T follicular helper cell (primary cell): Measurements from ENCODE around the gene SLC40A1.

Source experiments
- DNase-seq: peaks from one replicate; pipeline ENCODE4 v3.0.0-alpha.2; 2020; ENCODE audit warnings: low read depth

The SLC40A1 gene

GRCh38 chr2:189566046-189566445 lies 14.5 kb downstream of the SLC40A1 start:
- no peak for DNase-seq

GRCh38 chr2:189561371-189562038 lies 19.1 kb downstream of the SLC40A1 start:
- no peak for DNase-seq

GRCh38 chr2:189560273-189560586 lies 20.4 kb downstream of the SLC40A1 start:
- DNase-seq = no peak

GRCh38 chr2:189559579-189560272 lies 20.9 kb downstream of the SLC40A1 start:
- DNase-seq = no peak

GRCh38 chr2:189558516-189559272 lies 21.9 kb downstream of the SLC40A1 start:
- no peak for DNase-seq

GRCh38 chr2:189557373-189557772 lies 23.2 kb downstream of the SLC40A1 start:
- DNase-seq = no peak

GRCh38 chr2:189556526-189556925 lies 24.1 kb downstream of the SLC40A1 start:
- no peak for DNase-seq

GRCh38 chr2:189555232-189555631 lies 25.4 kb downstream of the SLC40A1 start:
- no peak for DNase-seq

- no peak for DNase-seq
Measured at GRCh38 chr2:189553504-189554088, 27.0 kb downstream of the SLC40A1 start.

- no peak for DNase-seq
Measured at GRCh38 chr2:189552991-189553404, 27.6 kb downstream of the SLC40A1 start.

GRCh38 chr2:189552334-189552990 lies 28.1 kb downstream of the SLC40A1 start:
- DNase-seq = no peak

GRCh38 chr2:189551808-189552207 lies 28.8 kb downstream of the SLC40A1 start:
- DNase-seq = no peak

GRCh38 chr2:189549449-189549832 lies 31.1 kb downstream of the SLC40A1 start:
- DNase-seq = no peak

GRCh38 chr2:189548666-189549448 lies 31.7 kb downstream of the SLC40A1 start:
- no peak for DNase-seq

GRCh38 chr2:189545418-189545817 lies 35.2 kb downstream of the SLC40A1 start:
- DNase-seq = no peak

GRCh38 chr2:189544318-189545042 lies 36.1 kb downstream of the SLC40A1 start:
- no peak for DNase-seq

- DNase-seq = no peak
Measured at GRCh38 chr2:189543367-189543766, 37.2 kb downstream of the SLC40A1 start.

GRCh38 chr2:189542145-189542882 lies 38.3 kb downstream of the SLC40A1 start:
- no peak for DNase-seq

- no peak for DNase-seq
Measured at GRCh38 chr2:189541591-189541990, 39.0 kb downstream of the SLC40A1 start.

GRCh38 chr2:189540551-189540950 lies 40.0 kb downstream of the SLC40A1 start:
- no peak for DNase-seq
